Calu3 (cell line): ENCODE results near the gene CDY2A. TPM values are rescaled to one million over a fixed set of nuclear protein-coding genes. Genes with fewer than 3 reads are reported as not detected.
"Not testable (repeated sequence)": the region's sequence is repeated elsewhere in the genome, so short reads cannot be mapped to it uniquely, and the experiment has no call there.

Experiments used
- BruUV-seq: library from RNA; stranded (reverse); fragments of 400-500 nt; replicated peaks from 2 replicates; lab custom pipeline; 2021; lab: Mats Ljungman, UMichigan
- CTCF ChIA-PET: fragments of 300-600 bp; sonication (Branson Sonifier 250); formaldehyde crosslinking; loops from one replicate; lab custom pipeline; 2022; ENCODE audit warnings: antibody characterized with exemption; lab: Charles Lee
- DNase-seq: peaks from one replicate; pipeline ENCODE4 v3.0.0; 2022
- H3K27ac Mint-ChIP-seq: one replicate; pipeline ENCODE4 v1.8.0; 2022; ENCODE audit warnings: mixed read lengths; ENCODE audit not compliant: unreplicated experiment
- H3K27me3 Mint-ChIP-seq: one replicate; pipeline ENCODE4 v1.8.0; 2022; ENCODE audit warnings: mixed read lengths; ENCODE audit not compliant: unreplicated experiment
- H3K36me3 Mint-ChIP-seq: one replicate; pipeline ENCODE4 v1.8.0; 2022; ENCODE audit warnings: mild to moderate bottlenecking, moderate library complexity, mixed read lengths; ENCODE audit not compliant: insufficient read depth, unreplicated experiment
- H3K4me1 Mint-ChIP-seq: one replicate; pipeline ENCODE4 v1.8.0; 2022; ENCODE audit warnings: mild to moderate bottlenecking, low read depth, mixed read lengths; ENCODE audit not compliant: unreplicated experiment
- H3K4me3 Mint-ChIP-seq: one replicate; pipeline ENCODE4 v1.8.0; 2022; ENCODE audit warnings: mild to moderate bottlenecking, low read depth, moderate library complexity, mixed read lengths; ENCODE audit not compliant: unreplicated experiment
- H3K9me3 Mint-ChIP-seq: one replicate; pipeline ENCODE4 v1.8.0; 2022; ENCODE audit warnings: low read depth, mixed read lengths; ENCODE audit not compliant: unreplicated experiment
- intact Hi-C: fragments of 100-400 bp; cut with micrococcal nuclease; formaldehyde crosslinking; loops from one replicate; pipeline ENCODE4 v1.10.0; 2022; ENCODE audit not compliant: unreplicated experiment
- total RNA-seq: library from RNA; stranded (reverse); gene quantifications from 2 replicates; pipeline ENCODE4 v1.2.3, GENCODE V29; 2022

The CDY2A gene
- total RNA-seq, 1 experiment from 2014 or later: not detected

DNA sequence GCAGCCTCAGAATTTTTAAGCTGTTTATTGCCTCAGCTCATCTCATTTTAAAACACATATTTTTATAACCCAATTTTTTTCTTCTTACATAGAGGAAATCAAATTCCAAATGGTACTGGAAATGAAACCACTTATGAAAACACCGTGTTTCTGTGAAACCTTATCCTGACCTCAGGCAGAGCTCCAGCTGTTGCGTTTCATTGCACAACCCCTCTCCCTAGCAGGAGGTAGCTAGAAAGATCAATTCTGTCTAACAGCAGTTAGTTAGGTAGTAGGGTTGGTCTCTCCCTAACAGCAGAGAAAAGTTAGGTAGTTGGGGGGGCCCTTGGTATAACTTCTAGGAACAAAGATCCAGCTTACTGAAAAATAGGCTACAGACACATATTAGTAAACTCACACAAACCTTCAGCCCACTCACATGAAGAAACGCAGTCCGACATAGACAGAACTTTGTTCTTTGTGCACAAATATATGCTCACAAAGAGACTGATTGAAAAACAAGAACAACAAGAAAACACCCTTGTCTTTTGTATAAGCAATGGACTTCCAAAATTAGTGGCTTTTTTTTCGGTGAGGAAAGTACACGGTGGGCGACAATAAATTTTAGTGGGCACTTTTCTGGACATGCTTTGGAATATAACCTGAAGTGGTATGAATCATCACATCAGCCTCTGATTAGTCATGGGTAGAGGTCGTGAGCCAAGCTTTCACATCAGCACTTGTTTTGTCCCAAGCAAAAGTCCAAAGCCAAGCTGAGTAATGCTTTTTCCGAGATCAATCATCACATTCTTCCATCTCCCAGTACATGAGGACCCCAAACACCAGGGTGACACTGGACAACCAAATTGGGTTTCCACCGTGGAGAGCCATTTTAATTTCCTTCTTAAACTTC lies 22.8 kb downstream of the CDY2A start:
- BruUV-seq, intact Hi-C loops, H3K4me3 Mint-ChIP-seq, DNase-seq, CTCF ChIA-PET, H3K9me3 Mint-ChIP-seq, H3K27me3 Mint-ChIP-seq, H3K27ac Mint-ChIP-seq, H3K4me1 Mint-ChIP-seq, H3K36me3 Mint-ChIP-seq: not testable (repeated sequence)

DNA sequence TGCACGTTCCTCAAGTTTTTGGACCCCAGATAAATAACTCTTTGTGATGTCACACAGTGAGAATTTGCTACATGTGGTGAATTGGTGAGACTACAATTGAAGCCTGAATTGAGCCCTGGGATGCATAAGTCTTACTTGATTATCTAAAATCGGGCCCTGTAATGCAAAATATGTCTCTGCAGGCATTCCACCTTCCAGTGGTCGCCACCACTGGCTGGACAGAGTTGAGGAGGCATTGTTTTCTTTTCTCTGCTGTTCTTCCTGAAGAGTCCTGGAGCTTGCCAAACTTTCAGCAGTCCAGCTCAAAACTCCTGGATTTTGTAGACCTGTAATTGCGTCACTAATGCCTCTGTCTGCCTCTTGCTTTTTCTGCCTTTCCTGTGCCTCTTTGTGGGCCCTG lies 23.5 kb downstream of the CDY2A start:
- intact Hi-C loops, BruUV-seq, H3K4me1 Mint-ChIP-seq, H3K9me3 Mint-ChIP-seq, H3K36me3 Mint-ChIP-seq, H3K27me3 Mint-ChIP-seq, DNase-seq, CTCF ChIA-PET, H3K4me3 Mint-ChIP-seq, H3K27ac Mint-ChIP-seq: not testable (repeated sequence)

GRCh38 chrY:18056473-18056872 lies 30.9 kb downstream of the CDY2A start:
- H3K36me3 Mint-ChIP-seq, H3K4me3 Mint-ChIP-seq, CTCF ChIA-PET, H3K9me3 Mint-ChIP-seq, DNase-seq, intact Hi-C loops, H3K4me1 Mint-ChIP-seq, BruUV-seq, H3K27ac Mint-ChIP-seq, H3K27me3 Mint-ChIP-seq: not testable (repeated sequence)

DNA sequence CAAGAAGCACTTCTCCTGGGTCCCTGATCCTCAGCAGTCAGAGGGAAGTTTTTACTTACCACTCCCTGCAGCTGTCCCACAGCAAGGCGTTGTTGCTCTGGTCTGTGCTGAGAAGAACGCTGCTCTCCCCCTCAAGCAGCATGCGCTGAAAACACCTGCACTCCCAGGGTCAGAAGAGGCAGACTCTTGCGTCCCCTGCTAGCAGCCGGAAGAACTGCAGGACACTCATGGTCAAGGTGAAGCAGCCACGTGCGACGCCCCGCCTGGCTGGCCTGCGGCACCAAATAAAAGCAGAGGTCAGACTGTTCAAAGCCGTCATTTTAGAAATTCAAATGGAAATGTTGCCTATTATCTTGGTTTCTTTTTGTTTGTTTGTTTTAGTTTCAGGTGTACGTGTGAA lies 47.9 kb downstream of the CDY2A start:
- H3K27ac Mint-ChIP-seq, H3K27me3 Mint-ChIP-seq, BruUV-seq, intact Hi-C loops, H3K4me1 Mint-ChIP-seq, H3K9me3 Mint-ChIP-seq, H3K4me3 Mint-ChIP-seq, H3K36me3 Mint-ChIP-seq, CTCF ChIA-PET, DNase-seq: not testable (repeated sequence)

Other genes starting within 250 kb of the CDY2A start
- gene CDY2B, start 145.6 kb upstream of the CDY2A start, total RNA-seq: not detected in 2 replicates